ENCODE results near the gene MAN1B1.
"Not testable (repeated sequence)": the region's sequence is repeated elsewhere in the genome, so short reads cannot be mapped to it uniquely, and the experiment has no call there.

Gene MAN1B1

DNA sequence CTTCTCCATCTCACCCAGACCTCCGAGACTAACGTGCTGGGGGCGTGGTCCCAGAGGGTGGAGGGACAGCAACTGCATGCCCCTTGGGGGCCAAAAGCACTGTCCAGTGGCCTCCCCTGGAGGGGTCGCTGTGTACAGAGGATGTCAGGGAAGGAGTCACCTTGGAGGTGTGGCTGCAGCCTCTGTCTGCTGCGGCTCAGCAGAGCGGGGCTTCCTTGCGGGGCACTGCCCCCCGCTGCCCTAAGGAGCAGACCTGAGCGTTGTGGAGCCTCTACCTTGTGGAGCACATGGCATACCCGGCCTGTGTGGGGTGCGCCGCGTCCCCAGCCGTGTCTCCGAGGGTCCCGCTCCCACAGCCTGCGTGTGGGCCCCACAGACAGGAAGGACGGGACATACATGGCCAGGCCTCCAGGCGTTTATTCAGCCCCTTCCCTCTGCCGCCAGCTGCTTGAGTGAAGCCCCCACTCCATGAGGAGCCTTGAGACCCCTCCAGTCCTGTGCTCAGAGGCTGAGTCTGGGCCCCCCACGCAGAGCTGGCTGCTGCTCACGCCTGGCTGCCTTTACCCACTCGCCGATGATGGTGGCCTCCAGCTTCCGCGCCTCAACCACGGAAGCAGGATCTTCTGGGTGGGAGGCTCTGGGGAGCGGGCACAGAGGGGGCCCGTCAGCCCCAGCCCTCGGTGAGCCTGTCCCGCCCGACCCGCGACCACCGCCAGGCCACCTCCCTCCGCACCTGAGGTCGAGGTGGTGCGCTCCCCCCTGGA is 23.5 kb downstream of the MAN1B1 start:
- no peak for DNase-seq (ENCODE audit: low spot score)

DNA sequence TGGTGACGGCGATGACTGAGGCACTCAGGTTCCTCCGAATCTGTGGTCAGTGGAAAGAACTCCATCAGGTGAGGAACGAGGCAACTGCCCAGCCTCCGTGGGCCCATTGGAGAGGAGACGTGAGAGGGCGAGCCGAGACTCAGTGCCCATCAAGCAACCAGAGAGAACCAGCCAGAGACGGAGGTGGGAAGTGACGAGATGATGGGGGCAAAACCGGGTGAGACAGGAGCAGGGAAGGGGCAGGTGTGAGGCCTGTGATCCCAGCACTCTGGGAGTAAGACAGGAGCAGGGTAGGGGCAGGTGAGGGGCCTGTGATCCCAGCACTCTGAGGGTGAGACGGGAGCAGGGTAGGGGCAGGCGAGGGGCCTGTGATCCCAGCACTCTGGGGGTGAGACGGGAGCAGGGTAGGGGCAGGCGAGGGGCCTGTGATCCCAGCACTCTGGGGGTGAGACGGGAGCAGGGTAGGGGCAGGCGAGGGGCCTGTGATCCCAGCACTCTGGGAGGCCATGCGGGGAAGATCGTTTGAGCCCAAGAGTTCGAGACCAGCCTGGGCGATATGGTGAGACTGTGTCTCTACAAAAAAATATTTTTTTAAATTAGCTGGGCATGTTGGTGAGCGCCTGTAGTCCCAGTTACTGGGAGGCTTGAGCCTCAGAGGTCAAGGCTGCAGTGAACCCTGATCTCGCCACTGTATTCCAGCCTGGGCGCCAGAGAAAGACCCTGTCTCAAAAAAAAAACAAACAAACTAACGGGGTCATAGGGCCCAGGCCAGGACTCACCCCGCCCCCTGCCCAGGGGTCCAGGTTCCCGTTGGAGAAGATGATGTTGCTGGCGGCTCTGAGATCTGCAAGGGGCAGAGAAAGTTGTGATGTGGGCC is 24.4 kb downstream of the MAN1B1 start:
- DNase-seq (ENCODE audit: low spot score): no peak

DNA sequence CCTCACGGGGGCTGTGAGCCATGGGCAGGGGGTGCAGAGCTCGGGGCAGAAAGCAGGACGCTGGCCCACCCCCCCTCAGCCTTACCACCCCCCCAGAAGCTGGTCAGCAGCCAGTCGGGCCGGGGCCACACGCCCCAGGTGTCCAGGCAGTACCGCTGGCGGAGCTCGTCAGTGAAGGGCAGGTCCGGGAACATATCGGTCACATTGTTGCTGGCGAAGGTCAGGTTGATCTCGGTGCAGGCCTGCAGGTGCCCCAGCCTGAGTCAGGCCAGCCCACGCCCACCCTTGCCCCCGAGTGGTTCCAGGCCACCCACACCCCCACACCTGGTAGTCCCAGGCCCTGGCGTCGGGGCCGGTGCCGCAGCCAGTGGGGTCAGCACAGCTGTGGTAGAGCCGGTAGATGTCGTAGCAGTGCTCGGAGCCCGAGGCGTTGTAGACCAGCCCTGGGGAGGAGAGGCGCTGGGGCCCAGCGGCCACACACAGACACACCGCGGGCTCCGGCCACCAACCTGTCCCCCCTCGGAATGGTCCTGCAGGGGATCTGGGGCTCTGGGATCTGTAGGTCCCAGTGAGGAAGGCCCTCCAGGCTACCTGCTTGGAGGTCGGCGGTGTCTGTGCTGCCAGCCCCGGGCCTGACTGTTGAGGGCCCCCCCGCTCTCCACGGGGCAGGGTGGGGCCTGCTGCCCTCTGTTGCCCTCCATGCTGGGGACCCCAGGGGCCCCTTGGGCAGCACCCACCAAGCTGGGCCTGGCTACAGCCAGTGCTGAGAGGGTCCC is 25.2 kb downstream of the MAN1B1 start:
- no peak for DNase-seq (ENCODE audit: low spot score)

DNA sequence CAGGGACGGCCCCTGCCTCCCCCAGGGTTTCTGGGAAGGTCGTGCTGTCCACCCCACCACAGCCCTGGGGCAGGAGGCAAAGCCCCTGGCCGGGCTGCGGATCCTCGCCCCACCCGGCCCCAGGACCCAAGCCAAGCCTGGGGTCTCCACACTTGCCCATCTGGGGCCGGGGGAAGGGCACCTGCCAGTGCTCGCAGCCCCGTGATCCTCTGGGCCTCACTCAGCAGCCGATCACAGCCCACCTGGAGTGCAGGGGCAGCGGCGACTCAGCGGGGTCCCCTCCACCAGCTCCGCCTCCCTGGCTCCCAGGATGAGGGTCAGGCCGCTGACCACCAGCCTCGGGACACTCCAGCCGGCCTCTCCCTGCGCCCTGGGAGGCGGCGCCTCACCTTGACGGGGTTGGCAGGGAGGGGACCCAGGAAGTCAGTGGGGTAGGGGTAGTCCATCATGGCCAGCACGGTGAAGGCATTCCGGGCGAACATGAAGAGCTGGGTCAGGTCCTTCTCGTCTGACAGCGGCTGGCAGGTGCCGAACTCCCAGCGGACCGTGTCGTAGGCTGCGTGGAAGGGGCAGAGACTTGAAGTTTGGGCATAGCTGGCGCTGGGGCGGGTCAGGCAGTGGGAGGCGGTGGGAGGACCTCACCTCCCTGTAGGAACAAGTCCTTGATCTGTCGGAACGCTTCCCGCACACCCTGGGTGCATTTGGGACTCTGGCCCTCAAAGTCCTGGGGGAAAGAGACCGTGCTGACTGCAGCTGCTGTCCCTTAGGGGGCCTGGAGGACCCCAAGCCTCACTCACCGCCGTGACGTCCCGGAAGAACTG is 26.0 kb downstream of the MAN1B1 start:
- no peak for DNase-seq (ENCODE audit: low spot score)

DNA sequence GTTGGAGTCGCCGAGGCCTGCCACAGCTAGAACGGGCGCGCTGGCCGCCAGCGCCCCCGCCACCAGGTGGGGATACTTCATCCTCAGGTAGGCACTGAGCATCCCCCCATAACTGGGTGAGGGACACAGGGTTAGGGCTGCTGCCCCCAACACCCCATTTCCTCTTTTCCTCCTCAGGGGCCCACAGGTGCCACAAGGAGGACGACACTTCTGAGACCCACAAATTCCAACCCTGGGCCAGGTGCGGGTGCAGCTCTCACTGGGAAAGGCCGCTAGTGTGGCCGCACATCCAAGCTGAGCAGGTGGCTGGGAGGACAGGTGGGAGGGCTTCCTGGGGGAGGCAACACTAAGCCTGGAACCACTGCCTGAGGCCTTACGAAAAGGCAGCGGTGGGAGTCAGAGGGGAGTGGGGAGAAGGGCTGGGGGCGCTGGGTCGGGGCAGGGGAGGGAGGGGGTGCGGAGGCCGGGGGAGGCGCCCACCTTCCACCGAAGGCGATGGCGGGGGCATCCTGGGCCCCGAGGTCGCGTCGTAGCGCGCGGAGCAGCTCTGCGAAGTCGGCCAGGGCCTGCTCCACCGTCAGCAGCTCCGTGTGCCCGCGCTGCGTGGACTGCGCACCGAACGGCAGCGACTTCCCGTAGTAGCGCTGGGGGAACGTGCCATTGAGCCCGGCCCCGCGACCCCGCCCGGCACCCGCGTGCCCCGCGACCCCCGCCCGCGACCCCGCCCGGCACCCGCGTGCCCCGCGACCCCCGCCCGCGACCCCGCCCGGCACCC is 26.8 kb downstream of the MAN1B1 start:
- no peak for DNase-seq (ENCODE audit: low spot score)

DNA sequence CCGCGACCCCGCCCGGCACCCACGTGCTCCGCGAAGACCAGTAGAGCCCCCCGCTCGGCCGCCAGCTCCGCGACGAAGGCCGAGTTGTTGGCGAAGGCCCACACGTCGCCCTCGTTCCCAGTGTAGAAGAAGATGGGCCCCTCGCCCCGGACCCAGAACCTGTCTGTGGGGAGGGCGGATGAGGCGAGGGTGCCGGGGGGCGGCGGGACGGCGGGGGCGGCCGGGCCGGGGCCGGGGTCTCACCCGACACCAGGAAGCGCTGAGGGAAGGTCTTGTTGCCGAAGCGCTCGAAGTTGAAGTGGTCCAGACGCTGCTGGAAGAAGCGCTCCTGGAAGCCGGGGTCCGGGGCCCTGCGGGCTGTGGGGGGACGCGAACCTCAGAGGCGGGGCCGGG is 27.4 kb downstream of the MAN1B1 start:
- no peak for DNase-seq (ENCODE audit: low spot score)

DNA sequence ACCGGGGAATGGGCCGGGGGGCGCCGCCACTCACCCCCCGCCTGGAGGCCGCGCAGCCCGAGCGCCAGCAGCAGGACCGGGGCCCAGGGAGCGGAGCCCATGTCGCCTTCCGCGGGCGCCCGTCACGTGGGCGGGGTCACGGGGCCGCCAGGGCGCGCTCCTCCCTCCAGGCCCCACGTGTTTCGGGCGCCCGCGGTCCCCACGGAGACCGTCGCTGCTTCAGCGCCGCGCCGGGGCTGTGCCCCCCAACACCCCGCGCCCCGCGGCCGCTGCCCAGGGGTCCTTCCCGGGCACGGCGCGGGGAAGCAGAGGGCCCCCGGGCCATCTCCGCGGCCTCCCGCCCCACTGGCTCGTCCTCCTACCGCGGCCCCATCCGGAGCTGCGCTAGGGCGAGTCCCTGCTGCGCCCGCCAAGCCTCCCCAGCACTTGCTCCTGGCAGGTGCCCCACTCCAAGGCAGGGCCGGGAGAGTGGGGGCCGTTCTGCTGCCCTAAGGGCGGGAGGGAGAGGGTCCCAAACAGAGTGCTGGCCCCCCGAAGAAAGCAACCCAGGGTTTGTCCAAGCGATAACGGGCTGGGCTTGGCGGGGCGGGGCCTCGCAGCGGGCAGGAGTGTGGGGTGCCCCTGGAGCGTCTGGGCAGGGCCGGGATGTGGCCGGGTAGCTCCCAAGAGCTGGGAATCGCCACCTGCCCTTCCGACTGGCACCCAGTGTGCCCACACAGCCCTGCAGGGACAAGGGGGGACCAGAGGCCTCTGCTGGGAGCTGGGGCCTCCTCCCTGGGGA is 28.0 kb downstream of the MAN1B1 start, which contains the start of gene DPP7:
DPP7 (minus strand) TSS at position 121 of the 781 bp plus-strand sequence; CDS start at position 101, 20 bp downstream.
- peak; percentile 85 for DNase-seq (ENCODE audit: low spot score)

DNA sequence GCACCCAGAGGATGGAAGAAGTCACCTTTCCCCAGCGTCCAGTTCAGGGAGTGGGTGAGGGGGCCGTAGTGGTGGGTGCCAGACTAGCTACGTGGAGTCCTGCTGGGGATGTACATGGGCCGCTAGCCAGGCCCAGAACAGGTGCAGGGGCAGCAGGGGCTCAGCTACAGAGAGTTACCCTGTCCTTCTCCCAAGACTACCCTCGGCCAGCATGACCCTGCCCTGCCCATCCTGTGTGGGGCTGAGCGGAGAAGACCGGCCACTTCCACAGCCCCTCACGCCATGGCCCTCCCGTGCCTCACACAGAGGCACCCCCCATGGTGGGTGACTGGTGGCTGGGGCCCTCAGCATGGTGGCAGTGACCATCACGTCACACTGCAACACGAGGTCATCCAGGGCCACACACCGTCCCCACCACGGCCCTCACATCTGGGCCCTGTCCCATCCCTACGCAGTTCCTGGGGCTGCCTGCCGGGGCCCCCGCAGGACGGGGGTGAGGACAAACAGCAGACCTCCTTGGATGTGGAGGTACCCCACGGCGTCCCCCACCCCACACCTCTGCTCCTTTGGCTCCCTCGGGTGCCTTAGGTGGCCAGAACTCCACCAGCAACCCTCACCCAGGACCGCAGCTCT is 28.7 kb downstream of the MAN1B1 start:
- no peak for DNase-seq (ENCODE audit: low spot score)

DNA sequence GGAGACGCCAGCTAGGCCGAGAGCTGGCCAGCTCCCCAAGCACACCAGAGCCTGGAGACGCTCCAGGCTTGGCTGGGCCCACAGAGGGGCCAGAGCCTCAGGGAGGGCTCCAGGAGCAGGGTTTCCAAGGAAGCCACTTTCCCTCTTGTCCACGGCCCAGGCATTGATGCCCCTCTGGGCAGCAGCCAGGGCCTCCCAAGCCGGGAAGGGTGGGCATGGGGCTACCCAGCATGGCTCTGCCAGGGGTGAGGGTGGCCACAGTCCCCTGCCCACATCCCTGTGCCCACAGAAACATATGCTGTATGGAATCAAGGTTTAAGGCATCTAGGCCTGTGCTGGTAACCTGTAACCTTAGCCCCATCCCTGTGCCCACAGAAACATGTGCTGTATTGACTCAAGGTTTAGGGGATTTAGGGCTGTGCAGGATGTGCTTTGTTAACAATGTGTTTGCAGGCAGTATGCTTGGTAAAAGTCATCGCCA is 29.3 kb downstream of the MAN1B1 start:
- no peak for DNase-seq (ENCODE audit: low spot score)

DNA sequence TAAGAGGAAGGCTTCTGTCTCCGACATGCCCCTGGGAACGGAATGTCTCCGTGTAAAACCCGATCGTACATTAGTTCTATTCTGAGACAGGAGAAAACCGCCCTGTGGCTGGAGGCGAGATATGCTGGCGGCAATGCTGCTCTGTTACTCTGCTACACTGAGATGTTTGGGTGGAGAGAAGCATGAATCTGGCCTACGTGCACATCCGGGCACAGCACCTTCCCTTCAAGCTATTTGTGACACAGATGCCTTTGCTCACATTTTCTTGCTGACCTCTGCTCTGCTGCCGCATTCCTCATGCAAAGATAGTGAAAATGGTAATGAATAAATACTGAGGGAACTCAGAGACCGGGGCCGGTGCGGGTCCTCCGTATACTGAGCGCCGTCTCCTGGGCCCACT is 29.9 kb downstream of the MAN1B1 start:
- no peak for DNase-seq (ENCODE audit: low spot score)

DNA sequence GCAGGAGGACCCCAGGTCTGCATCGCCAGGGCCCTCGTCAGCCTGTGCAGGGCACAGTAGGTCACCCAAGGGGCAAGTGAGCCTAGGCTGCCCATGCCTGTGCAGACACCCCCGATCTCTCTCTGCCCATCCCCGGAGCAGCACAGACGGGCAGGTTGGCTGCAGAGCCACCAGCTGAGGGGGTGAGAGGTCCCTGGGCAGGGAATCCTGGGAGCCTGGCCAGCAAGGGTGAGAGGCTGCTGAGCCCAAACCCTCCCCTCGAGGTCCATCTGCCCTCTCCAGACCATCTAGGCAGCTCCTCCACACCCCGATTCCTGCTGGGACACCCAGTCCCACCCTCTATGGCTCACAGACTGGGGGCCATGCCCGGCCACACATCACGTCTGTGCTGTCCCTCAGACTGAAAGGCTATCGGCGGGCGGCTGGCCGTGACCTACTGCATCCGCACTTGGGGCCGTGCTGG is 30.5 kb downstream of the MAN1B1 start:
- no peak for DNase-seq (ENCODE audit: low spot score)

DNA sequence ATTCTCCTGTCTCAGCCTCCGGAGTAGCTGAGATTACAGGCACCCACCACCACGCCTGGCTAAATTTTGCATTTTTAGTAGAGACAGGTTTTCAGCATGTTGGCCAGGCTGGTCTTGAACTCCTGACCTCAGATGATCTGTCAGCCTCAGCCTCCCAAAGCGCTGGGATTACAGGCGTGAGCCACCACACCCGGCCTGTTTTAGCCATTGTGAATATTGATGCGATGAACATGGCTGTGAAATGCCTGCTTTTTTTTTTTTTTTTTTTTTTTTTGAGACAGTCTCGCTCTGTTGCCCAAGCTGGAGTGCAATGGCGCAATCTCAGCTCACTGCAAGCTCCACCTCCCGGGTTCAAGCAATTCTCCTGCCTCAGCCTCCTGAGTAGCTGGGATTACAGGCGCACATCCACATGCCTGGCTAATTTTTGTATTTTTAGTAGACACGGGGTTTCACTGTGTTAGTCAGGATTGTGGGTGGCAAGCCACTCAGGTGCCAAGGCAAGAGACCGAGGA is 31.4 kb downstream of the MAN1B1 start:
- not testable (repeated sequence) for DNase-seq (ENCODE audit: low spot score)

DNA sequence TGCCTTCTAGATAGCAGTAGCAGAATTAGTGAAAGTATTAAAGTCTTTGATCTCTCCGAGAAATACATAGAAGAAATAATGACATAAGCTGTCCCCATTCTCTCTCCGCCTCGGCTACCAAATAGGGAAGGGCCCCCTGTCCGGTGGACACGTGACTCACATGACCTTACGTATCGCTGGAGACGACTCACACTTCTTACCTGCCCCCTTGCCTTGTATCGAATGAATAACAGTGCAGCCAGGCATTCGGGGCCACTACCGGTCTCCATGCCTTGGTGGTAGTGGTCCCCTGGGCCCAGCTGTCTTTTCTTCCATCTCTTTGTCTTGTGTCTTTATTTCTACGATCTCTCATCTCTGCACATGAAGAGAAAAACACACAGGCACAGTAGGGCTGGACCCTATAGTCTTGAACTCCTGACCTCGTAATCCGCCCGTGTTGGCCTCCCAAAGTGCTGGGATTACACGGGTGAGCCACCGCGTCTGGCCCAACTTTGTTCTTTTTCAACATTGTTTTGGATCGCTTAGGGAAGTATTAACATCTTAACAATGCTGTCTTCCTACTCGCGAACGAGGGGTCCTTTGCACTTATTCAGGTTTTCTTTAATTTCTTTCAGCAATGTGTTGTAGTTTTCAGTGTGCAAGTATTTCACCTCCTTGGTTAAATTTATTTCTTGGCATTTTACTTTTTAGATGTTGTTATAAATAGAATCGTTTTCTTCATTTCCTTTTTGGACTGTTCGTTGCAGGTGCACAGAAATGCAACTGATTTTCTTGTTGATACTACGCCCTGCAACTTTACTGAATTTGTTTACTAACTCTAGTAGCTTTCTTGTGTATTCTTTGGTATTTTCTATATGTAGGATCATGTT is 35.4 kb downstream of the MAN1B1 start:
- DNase-seq (ENCODE audit: low spot score): not testable (repeated sequence)

DNA sequence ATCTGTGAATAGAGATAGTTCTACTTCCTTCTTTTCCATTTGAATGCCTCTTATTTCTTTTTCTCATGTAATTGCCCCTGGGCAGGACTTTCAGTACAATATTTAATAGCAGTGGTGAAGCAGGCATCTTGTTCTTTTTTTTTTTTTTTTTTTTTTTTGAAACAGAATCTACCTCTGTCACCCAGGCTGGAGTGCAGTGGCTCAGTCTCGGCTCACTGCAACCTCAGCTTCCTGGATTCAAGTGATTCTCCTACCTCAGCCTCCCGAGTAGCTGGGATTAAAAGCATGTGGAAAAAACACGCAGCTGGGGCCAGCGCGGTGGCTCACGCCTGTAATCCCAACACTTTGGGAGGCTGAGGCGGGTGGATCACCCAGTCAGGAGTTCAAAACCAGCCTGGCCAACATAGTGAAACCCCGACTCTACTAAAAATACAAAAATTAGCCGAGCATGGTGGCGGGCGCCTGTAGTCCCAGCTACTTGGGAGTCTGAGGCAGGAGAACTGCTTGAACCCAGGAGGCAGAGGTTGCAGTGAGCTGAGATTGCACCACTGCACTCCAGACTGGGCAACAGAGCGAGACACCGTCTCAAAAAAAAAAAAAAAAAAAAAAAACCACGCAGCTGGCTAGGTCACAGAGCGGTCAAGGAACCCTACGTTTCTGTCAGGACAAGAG is 36.1 kb downstream of the MAN1B1 start:
- not testable (repeated sequence) for DNase-seq (ENCODE audit: low spot score)

DNA sequence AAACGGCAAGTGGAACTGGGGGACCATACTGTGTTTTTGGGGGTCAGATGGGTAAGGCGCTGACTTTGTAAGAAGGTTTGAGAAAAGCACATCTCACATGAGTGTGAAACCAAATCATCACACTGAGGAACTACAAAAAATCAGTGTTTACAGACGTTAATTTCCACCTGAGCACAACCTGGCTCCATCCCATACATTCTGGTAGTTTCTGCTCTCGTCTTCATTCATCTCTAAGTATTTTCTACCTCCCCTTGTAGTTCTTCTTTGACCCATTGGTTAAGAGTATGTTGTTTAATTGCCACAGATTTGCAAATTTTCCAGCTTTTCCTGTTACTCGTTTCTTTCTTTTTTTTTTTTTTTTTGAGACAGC is 36.7 kb downstream of the MAN1B1 start:
- DNase-seq (ENCODE audit: low spot score): no peak

DNA sequence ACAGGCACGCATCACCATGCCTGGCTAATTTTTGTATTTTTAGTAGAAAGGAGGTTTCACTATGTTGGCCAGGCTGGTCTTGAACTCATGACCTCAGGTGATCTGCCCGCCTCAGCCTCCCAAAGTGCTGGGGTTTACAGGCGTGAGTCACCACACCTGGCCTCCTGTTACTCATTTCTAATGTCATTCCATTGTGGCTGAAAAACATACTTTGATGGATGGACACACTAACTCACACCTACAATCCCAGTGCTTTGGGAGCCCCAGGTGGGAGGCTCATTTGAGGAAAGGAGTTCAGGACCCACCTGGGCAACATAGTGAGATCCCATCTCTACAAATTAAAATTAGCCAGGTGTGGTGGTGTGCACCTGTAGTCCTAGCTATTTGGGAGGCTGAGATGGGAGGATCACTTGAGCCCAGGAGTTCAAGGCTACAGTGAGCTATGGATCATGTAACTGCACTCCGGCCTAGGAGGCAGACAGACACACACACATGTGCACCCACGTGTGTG is 37.2 kb downstream of the MAN1B1 start:
- not testable (repeated sequence) for DNase-seq (ENCODE audit: low spot score)

DNA sequence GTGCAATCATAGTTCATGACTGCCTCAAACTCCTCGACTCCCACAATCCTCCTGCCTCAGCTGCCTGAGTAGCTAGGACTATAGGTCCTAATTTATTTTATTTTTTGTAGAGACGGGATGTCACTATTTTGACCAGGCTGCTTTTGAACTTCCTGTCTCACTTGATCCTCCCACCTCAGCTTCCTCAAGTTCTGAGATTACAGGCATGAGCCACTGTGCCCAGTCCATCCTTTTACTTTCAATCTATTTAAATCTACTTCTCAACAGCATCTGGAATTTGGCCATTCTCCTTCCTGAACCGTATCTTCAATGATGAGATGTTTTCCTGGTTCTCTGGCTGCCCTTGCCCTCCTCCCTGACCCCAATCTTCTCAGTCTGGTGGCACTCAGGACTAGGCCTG is 40.0 kb downstream of the MAN1B1 start:
- no peak for DNase-seq (ENCODE audit: low spot score)
